Measurements from ENCODE around the gene CEP63. TPM values are rescaled to one million over a fixed set of nuclear protein-coding genes. Genes with fewer than 3 reads are reported as not detected.

CEP63 gene
- total and polyA plus RNA-seq, 12 donors, result 20.1 to 38.8 (median 30.8) TPM

- intact Hi-C loops (cut with DNase I), result no loop called here
- no peaks in the 10 kb centered on the region for H3K9me3 ChIP-seq
- H3K4me1 ChIP-seq, result peaks cover 0 to 19% (median 6%) of the 10 kb centered on the region in 9 donors
- peaks cover 0 to 11% (median 0%) of the 10 kb centered on the region in 9 donors for H3K36me3 ChIP-seq
- DNase-seq, result no peak
- TF ChIP-seq, protein P1, sequence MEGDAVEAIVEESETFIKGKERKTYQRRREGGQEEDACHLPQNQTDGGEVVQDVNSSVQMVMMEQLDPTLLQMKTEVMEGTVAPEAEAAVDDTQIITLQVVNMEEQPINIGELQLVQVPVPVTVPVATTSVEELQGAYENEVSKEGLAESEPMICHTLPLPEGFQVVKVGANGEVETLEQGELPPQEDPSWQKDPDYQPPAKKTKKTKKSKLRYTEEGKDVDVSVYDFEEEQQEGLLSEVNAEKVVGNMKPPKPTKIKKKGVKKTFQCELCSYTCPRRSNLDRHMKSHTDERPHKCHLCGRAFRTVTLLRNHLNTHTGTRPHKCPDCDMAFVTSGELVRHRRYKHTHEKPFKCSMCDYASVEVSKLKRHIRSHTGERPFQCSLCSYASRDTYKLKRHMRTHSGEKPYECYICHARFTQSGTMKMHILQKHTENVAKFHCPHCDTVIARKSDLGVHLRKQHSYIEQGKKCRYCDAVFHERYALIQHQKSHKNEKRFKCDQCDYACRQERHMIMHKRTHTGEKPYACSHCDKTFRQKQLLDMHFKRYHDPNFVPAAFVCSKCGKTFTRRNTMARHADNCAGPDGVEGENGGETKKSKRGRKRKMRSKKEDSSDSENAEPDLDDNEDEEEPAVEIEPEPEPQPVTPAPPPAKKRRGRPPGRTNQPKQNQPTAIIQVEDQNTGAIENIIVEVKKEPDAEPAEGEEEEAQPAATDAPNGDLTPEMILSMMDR (IDR thresholded peaks at IDR 0.05), result no peak
- no peak overlapping the region for H3K4me3 ChIP-seq
- peak in 2 of 8 donors; percentile 44 to 63 for ATAC-seq
- WGBS, 2 donors, result 66 to 76% methylated on average over 11 of the region's 11 CpGs
- no peaks in the 10 kb centered on the region for H3K27me3 ChIP-seq
- H3K27ac ChIP-seq, result no peak overlapping the region
Measured at GRCh38 chr3:134610432-134611385, 124.9 kb downstream of the CEP63 start.

GRCh38 chr3:134611516-134611915, 125.7 kb downstream of the CEP63 start:
- Histone ChIP-seq H3K27ac (no peak overlapping the region), H3K4me1 (peaks cover 0 to 11% (median 5%) of the 10 kb centered on the region in 9 donors), H3K36me3 (peaks cover 0 to 11% (median 0%) of the 10 kb centered on the region in 9 donors), H3K27me3 (no peaks in the 10 kb centered on the region), H3K4me3 (no peak overlapping the region), H3K9me3 (no peaks in the 10 kb centered on the region)
- intact Hi-C loops (cut with DNase I), result no loop called here
- WGBS, 2 donors, result 79 to 88% methylated on average over 2 of the region's 2 CpGs
- no peak for DNase-seq
- no peak for ATAC-seq
- TF ChIP-seq, protein P1 (IDR thresholded peaks at IDR 0.05), result no peak

DNA sequence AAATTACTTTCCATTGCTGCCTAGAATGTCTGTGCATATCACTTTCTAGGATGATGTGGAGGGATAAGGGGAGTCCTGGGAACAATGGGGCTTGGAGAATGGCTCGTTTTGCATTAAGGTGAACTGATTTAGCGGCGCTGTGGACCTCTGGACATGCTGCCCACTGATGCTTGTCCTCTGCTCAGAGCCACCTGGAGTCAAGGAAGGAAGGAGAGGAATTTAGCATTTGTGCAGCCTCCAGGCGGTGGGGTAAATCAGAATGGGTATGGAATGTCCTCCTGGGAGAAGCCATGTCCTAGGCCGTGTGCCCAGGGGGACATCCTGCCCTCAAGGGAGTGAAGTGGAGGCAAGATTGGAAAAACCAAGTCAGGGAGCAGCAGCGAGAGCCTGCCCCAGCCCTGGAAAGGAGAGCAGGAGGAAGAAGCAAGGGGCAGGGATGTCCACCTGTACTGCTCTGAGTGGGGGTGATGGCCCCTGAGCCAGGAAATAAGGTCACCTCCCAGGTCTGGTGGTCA, 127.2 kb downstream of the CEP63 start:
- TF ChIP-seq, protein P1 (IDR thresholded peaks at IDR 0.05), result no peak
- DNase-seq (no peak), ATAC-seq (no peak)
- WGBS, 2 donors, result 74 to 77% methylated on average over 6 of the region's 6 CpGs
- no peak overlapping the region for H3K27ac ChIP-seq
- no peaks in the 10 kb centered on the region for H3K9me3 ChIP-seq
- H3K4me3 ChIP-seq, result no peak overlapping the region
- peaks cover 0 to 11% (median 0%) of the 10 kb centered on the region in 9 donors for H3K36me3 ChIP-seq
- peaks cover 0 to 7% (median 0%) of the 10 kb centered on the region in 9 donors for H3K4me1 ChIP-seq
- intact Hi-C loops (cut with DNase I), result no loop called here
- H3K27me3 ChIP-seq, result no peaks in the 10 kb centered on the region

- peaks cover 0 to 11% (median 0%) of the 10 kb centered on the region in 9 donors for H3K36me3 ChIP-seq
- WGBS, 2 donors, result 85 to 91% methylated on average over 4 of the region's 4 CpGs
Measured at GRCh38 chr3:134614955-134615354, 129.1 kb downstream of the CEP63 start.

More at GRCh38 chr3:134614955-134615354, 129.1 kb downstream of the CEP63 start:
- Histone ChIP-seq H3K4me3 (no peak overlapping the region), H3K27me3 (no peaks in the 10 kb centered on the region), H3K4me1 (peaks cover 0 to 7% (median 0%) of the 10 kb centered on the region in 9 donors), H3K9me3 (no peaks in the 10 kb centered on the region), H3K27ac (no peak overlapping the region)
- DNase-seq (no peak), ATAC-seq (no peak)
- intact Hi-C loops (cut with DNase I), result no loop called here
- TF ChIP-seq, protein P1 (IDR thresholded peaks at IDR 0.05), result no peak

Measured in heart right ventricle (tissue), 16 donors.